Fibroblast of villous mesenchyme (primary cell): ENCODE measurements around the gene HOXA10. TPM values are rescaled to one million over a fixed set of nuclear protein-coding genes. Genes with fewer than 3 reads are reported as not detected.
A peak's percentile ranks its signal among the peaks of the same experiment; 100 is the strongest.

Experiments
- DNase-seq: peaks from one replicate; pipeline ENCODE4 v3.0.0-alpha.2; 2010; ENCODE audit warnings: low read depth
- H3K4me3 ChIP-seq: 2 replicates; pipeline ENCODE4 v1.5.1; 2011; ENCODE audit warnings: low read depth, mild to moderate bottlenecking, low read length
- total RNA-seq: library from RNA; depleted of rRNA; stranded (reverse); fragments of >200 nt; gene quantifications from 2 replicates; pipeline ENCODE4 v1.2.3, GENCODE V29; 2012
- TF ChIP-seq, protein P1 (sequence below): IDR thresholded peaks from 2 replicates; pipeline ENCODE4 v1.5.1; 2012; ENCODE audit warnings: low read depth, mild to moderate bottlenecking, low read length; ENCODE audit not compliant: insufficient read depth

HOXA10 gene
- total RNA-seq, 1 donor, result 47.1 TPM

DNA sequence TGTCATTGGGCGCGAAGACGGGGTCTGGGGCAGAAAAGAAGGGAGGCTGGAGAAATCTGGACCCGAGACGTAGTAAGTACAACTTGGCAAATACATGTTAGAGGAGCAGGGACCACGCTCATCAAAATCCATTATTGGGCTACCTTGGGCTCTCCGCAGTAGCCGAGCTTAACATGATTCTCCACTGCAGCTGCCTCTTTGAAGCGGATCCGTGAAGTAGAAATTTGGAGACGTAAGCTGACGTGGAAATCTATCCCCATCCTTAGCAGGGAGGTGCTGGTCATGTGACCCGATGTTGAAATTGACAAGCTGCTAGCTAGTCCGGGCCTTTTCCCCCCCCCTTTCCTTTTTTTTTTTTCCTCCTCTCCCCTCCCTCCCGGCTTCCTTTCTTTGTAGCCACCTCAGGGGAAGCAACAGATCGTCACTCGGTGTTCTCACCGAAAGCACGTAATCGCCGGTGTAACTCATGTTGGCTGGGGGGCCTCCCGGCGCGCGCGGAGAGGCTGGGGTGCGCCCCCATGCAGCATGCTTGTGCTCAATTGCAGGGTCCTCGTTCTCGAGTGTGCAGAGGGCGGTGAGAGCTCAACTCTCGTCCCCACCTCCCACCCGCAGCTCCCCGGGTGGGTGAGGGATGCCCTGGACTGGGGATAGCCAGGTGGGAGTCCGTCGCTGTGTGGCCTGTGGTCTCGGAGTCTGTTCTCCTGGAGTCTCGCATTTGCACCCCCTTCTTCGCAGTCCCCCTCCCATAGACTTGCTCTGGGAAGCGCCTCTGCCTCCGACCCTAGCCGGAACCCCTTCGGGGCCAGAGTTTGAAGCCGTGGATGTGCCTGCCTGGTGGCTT, 11.1 kb upstream of the HOXA10 start, which contains the start of gene HOXA11:
HOXA11 (minus strand) TSS at position 220 of the 841 bp plus-strand sequence; CDS start at position 132, 88 bp downstream.
- H3K4me3 ChIP-seq, result peak within 1 kb of the TSS; percentile 67
- TF ChIP-seq, protein P1, sequence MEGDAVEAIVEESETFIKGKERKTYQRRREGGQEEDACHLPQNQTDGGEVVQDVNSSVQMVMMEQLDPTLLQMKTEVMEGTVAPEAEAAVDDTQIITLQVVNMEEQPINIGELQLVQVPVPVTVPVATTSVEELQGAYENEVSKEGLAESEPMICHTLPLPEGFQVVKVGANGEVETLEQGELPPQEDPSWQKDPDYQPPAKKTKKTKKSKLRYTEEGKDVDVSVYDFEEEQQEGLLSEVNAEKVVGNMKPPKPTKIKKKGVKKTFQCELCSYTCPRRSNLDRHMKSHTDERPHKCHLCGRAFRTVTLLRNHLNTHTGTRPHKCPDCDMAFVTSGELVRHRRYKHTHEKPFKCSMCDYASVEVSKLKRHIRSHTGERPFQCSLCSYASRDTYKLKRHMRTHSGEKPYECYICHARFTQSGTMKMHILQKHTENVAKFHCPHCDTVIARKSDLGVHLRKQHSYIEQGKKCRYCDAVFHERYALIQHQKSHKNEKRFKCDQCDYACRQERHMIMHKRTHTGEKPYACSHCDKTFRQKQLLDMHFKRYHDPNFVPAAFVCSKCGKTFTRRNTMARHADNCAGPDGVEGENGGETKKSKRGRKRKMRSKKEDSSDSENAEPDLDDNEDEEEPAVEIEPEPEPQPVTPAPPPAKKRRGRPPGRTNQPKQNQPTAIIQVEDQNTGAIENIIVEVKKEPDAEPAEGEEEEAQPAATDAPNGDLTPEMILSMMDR, result no peak
- peak; percentile 99 for DNase-seq

DNA sequence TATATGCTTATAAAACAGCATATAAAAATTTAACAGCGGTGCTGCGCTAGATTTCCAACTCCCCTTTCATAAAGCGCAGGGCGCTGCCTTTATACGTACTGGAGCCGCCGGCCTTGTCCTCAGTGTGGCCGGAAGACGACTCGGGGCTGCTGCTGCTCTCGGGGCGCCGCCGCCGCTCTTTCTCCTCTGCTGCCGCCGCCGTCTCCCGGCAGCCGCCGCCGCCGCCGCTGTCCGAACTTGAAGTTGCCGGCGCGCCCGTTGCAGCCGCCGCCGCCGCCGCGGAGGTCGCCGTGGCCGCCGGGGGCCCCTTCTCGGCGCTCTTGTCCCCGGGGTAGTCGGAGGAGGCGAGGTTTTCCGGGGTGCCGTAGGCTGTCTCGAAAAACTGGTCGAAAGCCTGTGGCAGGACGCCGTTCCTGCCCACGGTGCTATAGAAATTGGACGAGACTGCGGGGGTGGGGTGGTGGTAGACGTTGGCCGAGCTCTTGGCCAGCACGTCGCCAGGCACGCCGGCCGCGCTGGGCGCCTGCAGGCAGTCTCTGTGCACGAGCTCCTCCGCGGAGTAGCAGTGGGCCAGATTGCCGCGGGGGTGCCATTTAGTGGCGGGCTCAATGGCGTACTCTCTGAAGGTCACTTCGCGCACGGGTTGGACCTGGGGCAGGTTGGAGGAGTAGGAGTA, 10.4 kb upstream of the HOXA10 start:
- TF ChIP-seq, protein P1, result no peak
- H3K4me3 ChIP-seq, result peak overlapping the region; percentile 67
- peak; percentile 43 for DNase-seq

DNA sequence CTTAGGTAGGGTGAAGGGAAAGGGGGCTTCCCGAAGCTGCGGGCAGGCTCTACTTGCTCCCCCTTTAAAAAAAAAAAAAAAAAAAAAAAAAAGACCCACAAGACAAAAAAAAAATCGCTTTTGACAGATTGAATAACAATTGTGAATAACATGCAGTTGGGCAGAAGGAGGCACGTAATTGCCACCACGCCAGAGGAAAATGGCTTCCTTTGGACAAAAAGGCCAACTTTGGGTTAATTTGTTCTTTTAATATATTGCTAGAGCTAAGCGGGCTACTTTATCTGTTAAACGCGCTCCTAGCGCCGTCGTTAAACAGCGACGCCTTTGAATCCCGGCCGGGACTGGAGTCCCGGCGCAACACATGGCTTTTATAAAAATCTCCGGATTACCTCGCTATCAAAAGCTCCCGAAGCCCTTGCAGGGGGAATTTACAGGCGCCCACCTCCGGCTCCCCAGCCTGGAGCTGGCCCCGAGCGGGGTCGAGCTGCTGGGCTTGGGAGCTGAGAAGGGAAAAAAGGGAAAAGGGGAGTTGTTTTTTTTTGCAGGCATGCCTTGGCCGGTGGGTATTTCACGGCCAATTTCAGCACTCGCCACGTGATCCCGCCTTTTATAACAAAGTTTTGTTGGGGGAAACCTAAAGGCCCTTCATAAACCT, 9.7 kb upstream of the HOXA10 start:
- TF ChIP-seq, protein P1, result no peak
- peak overlapping the region; percentile 67 for H3K4me3 ChIP-seq
- DNase-seq, result peak; percentile 36

DNA sequence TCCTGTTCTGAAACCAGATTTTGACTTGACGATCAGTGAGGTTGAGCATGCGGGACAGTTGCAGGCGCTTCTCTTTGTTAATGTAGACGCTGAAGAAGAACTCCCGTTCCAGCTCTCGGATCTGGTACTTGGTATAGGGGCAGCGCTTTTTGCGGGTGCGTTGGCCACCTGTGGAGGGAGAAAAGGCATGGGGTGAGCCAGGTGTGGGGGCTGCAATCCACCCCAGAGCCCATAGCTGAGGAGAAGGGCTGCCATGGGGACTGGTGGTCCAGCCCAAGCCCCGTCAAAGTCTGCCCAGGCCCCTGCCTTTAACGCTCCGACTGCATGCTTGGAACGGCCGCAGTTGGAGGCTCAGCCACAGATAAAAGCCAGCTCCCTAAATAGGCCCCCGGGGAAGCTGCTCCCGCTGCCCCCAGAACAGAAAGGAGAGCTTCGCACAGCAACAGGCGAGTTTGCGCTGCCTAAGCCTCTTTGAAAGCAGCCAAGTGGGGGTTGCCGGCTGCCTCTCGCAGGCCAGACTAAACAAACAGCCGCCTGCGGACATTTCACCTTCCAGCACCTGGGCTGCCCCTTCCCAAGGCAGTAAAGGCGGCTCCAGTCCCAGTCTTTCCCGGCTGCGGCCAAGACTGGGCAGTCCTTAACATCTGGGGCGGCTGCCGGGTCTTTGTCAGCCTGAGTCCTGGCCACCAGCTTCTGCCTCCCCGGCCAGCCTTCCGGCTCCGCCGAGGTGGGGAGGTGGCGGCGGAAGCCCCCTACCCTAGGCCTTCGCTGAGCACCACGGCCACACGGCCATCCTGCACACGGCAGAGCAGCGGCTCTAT, 9.0 kb upstream of the HOXA10 start:
- DNase-seq, result peak; percentile 58
- TF ChIP-seq, protein P1, result no peak
- peak overlapping the region; percentile 67 for H3K4me3 ChIP-seq

DNA sequence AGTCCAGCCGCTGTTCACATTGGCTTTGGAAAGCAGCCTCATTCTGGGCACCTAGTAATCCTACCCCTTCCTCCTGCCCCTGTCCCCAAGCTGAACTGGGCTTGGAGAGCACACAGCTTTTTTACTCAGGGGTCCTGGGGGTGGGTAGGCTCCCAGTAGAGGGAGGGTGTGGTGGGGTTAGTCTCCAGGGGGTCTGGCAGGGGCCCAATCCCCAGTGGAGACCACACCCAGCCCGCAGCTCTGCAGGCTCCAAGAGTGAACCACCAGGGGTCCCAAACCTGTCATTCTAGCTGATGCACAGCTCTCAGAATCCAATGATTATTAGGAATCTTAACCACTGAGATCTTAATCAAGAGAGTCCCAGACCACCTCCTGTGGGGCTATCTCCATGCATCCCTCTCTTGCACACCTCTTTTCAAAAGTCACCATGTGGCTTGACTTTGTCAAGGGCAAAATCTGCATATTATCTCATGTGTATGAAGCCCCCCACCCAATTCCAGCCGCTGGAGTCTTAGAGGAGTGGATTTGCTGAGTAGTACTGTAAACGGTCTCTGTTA, 8.2 kb upstream of the HOXA10 start:
- DNase-seq, result peak; percentile 26
- peak overlapping the region; percentile 67 for H3K4me3 ChIP-seq
- TF ChIP-seq, protein P1, result peak; percentile 20
